Measurements from ENCODE around the gene PSMD14.

Gene PSMD14

DNA sequence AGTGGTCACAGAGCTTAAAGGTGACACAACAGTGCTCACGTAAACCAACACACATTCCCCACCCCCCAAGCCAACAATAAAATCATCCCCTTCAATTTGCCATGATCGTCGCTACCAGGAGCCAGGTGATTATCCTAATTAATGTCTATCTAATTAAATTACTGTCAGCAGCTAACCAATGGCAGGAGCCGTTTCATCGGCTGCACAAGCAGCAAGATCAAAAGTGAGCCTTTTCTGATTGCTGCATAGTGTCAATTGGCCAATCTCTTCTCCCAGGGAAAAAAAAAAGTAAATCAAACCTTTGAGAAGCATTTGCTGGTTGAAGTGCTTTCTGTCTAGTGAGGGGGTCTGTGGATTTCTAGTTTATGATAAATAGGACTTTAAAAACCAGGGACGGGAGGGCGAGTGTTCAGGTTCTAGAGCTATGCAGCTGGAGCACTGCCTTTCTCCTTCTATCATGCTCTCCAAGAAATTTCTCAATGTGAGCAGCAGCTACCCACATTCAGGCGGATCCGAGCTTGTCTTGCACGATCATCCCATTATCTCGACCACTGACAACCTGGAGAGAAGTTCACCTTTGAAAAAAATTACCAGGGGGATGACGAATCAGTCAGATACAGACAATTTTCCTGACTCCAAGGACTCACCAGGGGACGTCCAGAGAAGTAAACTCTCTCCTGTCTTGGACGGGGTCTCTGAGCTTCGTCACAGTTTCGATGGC is 107.9 kb downstream of the PSMD14 start, which contains the start of gene TBR1:
Gene TBR1, plus strand, starts transcription at position 311 of the 721 bp plus-strand sequence. Its CDS starts 114 bp downstream, at position 425.
- no peak for DNase-seq (ENCODE audit: low read depth)
- peak within 1 kb of the TSS; percentile 53 for H3K4me3 ChIP-seq (replicated peaks; ENCODE audit: low read depth, low read length)
- TF ChIP-seq, protein P1, sequence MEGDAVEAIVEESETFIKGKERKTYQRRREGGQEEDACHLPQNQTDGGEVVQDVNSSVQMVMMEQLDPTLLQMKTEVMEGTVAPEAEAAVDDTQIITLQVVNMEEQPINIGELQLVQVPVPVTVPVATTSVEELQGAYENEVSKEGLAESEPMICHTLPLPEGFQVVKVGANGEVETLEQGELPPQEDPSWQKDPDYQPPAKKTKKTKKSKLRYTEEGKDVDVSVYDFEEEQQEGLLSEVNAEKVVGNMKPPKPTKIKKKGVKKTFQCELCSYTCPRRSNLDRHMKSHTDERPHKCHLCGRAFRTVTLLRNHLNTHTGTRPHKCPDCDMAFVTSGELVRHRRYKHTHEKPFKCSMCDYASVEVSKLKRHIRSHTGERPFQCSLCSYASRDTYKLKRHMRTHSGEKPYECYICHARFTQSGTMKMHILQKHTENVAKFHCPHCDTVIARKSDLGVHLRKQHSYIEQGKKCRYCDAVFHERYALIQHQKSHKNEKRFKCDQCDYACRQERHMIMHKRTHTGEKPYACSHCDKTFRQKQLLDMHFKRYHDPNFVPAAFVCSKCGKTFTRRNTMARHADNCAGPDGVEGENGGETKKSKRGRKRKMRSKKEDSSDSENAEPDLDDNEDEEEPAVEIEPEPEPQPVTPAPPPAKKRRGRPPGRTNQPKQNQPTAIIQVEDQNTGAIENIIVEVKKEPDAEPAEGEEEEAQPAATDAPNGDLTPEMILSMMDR (IDR thresholded peaks at IDR 0.05; ENCODE audit: low read length, missing control alignments), result no peak

DNA sequence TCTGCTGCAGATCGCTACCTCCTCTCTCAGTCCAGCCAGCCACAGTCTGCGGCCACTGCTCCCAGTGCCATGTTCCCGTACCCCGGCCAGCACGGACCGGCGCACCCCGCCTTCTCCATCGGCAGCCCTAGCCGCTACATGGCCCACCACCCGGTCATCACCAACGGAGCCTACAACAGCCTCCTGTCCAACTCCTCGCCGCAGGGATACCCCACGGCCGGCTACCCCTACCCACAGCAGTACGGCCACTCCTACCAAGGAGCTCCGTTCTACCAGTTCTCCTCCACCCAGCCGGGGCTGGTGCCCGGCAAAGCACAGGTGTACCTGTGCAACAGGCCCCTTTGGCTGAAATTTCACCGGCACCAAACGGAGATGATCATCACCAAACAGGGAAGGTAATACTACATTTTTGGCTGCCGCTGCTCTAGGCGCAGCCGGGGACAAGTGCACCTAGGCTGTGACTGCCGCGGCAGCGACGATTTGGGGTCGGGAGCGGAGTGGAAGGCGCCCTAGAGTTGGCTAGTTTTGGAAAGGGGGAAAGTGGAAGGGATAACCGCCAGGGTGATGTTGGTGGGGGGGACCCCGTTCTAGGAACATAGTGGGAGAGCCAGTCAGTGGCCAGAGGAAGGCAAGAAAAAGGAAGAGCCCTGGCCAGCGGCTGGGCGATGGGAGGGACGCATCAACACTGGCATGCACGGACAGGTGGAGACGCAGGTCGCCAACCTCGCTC is 108.6 kb downstream of the PSMD14 start:
- no peak overlapping the region for H3K4me3 ChIP-seq (replicated peaks; ENCODE audit: low read depth, low read length)
- TF ChIP-seq, protein P1 (IDR thresholded peaks at IDR 0.05; ENCODE audit: low read length, missing control alignments), result no peak
- no peak for DNase-seq (ENCODE audit: low read depth)

DNA sequence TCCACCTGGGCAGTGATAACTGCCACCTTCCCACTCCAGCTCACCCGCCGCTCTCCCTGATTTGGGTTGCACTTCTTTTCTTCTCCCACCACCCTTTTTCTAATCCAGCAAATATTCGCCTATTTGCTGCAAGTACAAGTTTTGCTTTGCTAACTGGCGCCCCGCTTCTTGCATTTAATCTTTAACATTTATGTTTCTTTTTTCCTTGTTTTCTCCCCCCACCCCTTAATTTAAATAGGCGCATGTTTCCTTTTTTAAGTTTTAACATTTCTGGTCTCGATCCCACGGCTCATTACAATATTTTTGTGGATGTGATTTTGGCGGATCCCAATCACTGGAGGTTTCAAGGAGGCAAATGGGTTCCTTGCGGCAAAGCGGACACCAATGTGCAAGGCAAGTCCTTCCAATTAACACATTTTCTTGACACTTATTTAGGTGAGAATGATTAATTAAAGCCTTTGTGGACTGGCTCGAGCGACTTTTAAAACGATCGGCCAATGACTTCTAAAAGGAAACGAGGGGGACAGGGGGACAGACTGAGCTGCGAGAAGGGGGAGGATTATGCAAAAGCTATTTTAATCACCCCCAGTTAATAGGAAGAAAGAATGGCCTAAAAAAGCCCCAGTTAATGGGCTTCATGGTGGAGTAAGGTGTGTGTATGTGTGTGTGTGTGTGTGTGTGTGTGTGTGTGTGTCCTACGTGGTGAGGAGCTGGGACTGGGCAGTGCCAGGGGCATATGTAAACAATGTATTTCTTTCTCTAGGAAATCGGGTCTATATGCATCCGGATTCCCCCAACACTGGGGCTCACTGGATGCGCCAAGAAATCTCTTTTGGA is 109.4 kb downstream of the PSMD14 start:
- no peak for DNase-seq (ENCODE audit: low read depth)
- TF ChIP-seq, protein P1 (IDR thresholded peaks at IDR 0.05; ENCODE audit: low read length, missing control alignments), result no peak
- H3K4me3 ChIP-seq (replicated peaks; ENCODE audit: low read depth, low read length), result no peak overlapping the region

DNA sequence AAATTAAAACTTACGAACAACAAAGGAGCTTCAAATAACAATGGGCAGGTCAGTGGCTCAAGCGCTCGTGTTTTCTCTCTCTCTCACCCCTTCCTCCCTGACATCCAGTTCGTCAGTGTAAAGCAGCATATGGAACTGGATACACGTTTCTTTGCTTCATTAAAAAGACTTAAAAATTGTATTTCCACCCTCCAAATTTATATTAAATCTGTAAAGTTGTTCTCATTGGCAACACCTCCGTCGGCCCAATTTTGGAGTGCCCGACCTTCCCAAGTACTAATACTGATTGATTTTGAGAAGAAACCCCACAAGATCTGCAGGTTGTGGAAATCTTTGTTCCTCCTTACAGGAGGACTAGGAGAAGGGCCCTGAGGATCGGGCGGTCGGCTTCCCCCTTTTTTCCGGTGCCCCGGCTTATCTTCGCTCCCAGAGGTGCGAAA is 110.1 kb downstream of the PSMD14 start:
- H3K4me3 ChIP-seq (replicated peaks; ENCODE audit: low read depth, low read length), result no peak overlapping the region
- no peak for DNase-seq (ENCODE audit: low read depth)
- TF ChIP-seq, protein P1 (IDR thresholded peaks at IDR 0.05; ENCODE audit: low read length, missing control alignments), result no peak

DNA sequence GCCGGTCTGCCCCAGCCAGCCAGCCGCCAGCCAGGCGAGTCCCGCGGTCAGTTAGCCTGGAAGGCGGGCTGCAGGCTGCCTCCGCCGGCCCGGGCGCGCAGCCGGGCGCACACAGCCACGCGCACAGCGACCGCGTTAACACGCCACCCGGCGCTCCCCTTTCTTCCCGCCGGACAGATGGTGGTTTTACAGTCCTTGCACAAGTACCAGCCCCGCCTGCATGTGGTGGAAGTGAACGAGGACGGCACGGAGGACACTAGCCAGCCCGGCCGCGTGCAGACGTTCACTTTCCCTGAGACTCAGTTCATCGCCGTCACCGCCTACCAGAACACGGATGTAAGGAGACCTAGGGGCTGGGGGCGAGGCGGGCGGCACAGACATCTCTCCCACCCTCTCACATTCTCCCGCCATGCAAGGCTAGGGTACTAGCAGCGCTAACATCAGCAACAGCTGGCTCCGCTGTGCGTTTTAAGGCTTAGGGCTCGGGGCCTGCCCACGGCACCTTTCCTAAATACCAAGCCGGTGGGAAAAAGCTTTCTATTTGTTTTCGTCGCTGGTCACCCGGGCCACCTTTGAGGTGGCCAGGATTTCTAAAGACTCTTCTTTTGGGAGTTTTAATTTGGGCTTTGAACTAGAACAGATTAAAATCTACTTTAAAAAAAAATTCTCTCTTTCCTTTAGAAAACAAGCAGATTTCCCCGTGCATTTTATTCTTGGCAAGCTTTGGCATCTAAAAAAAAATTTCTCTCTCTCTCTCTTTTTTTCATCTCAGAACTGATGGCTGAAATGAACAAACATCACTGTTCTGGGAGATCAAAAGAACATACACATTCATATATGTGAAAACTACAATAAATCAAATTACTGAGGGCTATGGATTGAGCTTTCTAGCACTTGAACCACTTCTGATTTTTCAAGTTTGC is 110.8 kb downstream of the PSMD14 start:
- no peak overlapping the region for H3K4me3 ChIP-seq (replicated peaks; ENCODE audit: low read depth, low read length)
- no peak for DNase-seq (ENCODE audit: low read depth)
- TF ChIP-seq, protein P1 (IDR thresholded peaks at IDR 0.05; ENCODE audit: low read length, missing control alignments), result no peak
